Activated T-helper 1 cell treated with Interleukin-2 at 50 U/mL for 16 hours (primary cell): ENCODE data around the gene FBXW5.

Experiments used
- DNase-seq: peaks from one replicate; pipeline ENCODE4 v3.0.0-alpha.2; 2020; ENCODE audit warnings: low read depth

The FBXW5 gene

GRCh38 chr9:136930014-136930413 is 14.5 kb downstream of the FBXW5 start:
- DNase-seq = no peak

GRCh38 chr9:136928591-136928990 is 15.9 kb downstream of the FBXW5 start:
- DNase-seq = no peak

- no peak for DNase-seq
These were observed 16.9 kb downstream of the FBXW5 start for GRCh38 chr9:136927343-136928271.

DNA sequence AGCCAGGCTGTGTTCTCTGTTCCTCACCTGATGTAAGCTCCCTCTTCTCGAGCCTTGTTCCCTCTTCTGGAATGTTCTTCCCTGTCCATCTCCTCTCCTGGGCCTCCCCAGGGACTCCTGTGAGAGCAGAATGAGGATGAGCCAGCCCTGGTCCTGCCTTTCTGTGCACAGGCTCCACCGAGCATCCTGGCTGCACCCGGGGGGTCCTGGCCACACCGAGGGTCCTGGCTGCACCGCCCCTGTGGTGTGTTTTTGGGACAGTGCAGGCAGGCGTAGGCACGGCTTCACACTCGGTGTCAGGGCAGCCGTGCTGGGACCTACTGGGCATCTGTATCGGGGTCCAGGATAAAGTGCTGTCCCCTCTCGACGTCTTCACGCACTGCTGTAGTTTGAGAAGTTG is 17.8 kb downstream of the FBXW5 start:
- no peak for DNase-seq

- no peak for DNase-seq
These were observed 18.3 kb downstream of the FBXW5 start for GRCh38 chr9:136926154-136926704.

- DNase-seq = no peak
These were observed 19.0 kb downstream of the FBXW5 start for GRCh38 chr9:136925414-136926153.

GRCh38 chr9:136923881-136924280 is 20.7 kb downstream of the FBXW5 start:
- DNase-seq = no peak

- DNase-seq = no peak
These were observed 22.0 kb downstream of the FBXW5 start for GRCh38 chr9:136922540-136922939.

- no peak for DNase-seq
These were observed 22.8 kb downstream of the FBXW5 start for GRCh38 chr9:136921718-136922117.

GRCh38 chr9:136921307-136921706 is 23.2 kb downstream of the FBXW5 start:
- DNase-seq = no peak

- DNase-seq = no peak
These were observed 23.8 kb downstream of the FBXW5 start for GRCh38 chr9:136920734-136921231.

DNA sequence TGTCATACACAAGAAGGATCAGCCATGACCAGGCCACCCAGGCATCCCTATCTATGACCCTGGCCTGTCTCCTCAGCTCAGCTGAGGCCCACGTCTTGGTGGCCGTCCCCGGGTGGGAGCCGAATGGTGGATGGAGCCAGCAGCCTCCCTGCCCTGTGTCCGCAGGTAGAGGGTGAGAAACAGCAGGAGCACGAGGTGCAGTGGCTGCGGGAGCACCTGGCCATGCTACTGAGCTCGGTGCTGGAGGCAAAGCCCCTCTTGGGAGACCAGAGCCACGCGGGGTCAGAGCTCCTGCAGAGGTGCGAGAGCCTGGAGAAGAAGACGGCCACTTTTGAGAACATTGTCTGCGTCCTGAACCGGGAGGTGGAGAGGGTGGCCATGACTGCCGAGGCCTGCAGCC is 24.5 kb downstream of the FBXW5 start:
- no peak for DNase-seq

GRCh38 chr9:136917902-136918301 is 26.6 kb downstream of the FBXW5 start:
- DNase-seq = no peak

GRCh38 chr9:136916330-136917184 is 28.0 kb downstream of the FBXW5 start:
- no peak for DNase-seq

GRCh38 chr9:136915632-136916329 is 28.8 kb downstream of the FBXW5 start:
- no peak for DNase-seq

GRCh38 chr9:136913701-136914438 is 30.7 kb downstream of the FBXW5 start:
- no peak for DNase-seq

DNA sequence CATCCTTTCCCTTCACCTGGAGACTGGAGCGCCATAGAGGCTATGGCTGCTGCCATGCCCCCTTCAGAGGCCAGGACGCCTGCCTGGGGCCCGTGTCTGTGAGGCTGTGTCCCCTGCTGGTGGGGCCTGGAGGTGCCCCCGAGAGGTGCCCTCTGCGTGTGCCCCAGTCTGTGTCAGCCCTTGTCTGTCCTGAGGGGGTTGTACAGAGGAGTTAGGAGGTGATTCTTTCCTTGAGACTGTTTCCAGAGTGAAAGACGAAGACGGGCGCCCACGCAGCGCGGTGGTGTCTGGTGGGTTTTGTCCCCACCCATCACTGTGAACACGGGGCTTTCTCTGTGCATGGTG is 33.7 kb downstream of the FBXW5 start:
- no peak for DNase-seq

GRCh38 chr9:136910197-136910900 is 34.2 kb downstream of the FBXW5 start:
- DNase-seq = no peak

- no peak for DNase-seq
These were observed 37.3 kb downstream of the FBXW5 start for GRCh38 chr9:136907011-136907914.
